Measurements from ENCODE around the gene TBL1X. TPM values are rescaled to one million over a fixed set of nuclear protein-coding genes. Genes with fewer than 3 reads are reported as not detected.

Gene TBL1X
- total RNA-seq, 2 experiments from 2014 or later, result 16.1 to 35.7 TPM

GRCh38 chrX:9515489-9515888 lies 50.6 kb downstream of the TBL1X start:
- Histone ChIP-seq H3K9me2 (ENCODE audit: insufficient read depth, low read length) (no peaks in the 10 kb centered on the region), H3K4me2 (ENCODE audit: low read length) (peak overlapping the region; percentile 19; the same call in 1 of the 2 replicates), H3K79me2 (ENCODE audit: insufficient read depth, low read depth, low read length) (no peaks in the 10 kb centered on the region), H3K9me3 (ENCODE audit: low read length) (no peaks in the 10 kb centered on the region), H3K36me3 (ENCODE audit: insufficient read depth, low read length) (no peaks in the 10 kb centered on the region), H2AFZ (ENCODE audit: low read length) (no peak overlapping the region), H4K20me1 (ENCODE audit: insufficient read depth, low read length) (no peaks in the 10 kb centered on the region), H3K4me3 (ENCODE audit: low read depth, low read length, poor library complexity, severe bottlenecking) (no peak overlapping the region), H3K4me1 (ENCODE audit: insufficient read depth, low read length, poor library complexity, severe bottlenecking) (peaks cover 11% of the 10 kb centered on the region), H3K27ac (ENCODE audit: low read depth, low read length, poor library complexity, severe bottlenecking) (no peak overlapping the region)
- DNase-seq (ENCODE audit: low spot score), result no peak
- intact Hi-C loops (cut with micrococcal nuclease; ENCODE audit: unreplicated experiment), result no loop called here
- ChIA-PET POLR2A (interaction anchor here (1.5 kb wide), 1 partner anchor 11 kb away, joined by 4 read pairs; no protein-coding TSS in a partner anchor), CTCF (ENCODE audit: unreplicated experiment) (no interaction called here)
- BruUV-seq (replicated peaks), result no TSS peak
- TF ChIP-seq CTCF (conservative IDR thresholded peaks at IDR 0.05; ENCODE audit: low read length), result no peak
- no peak for TF ChIP-seq EZH2phosphoT487 (IDR thresholded peaks at IDR 0.05; ENCODE audit: borderline replicate concordance, low read depth, low read length)

GRCh38 chrX:9515973-9516538 lies 51.2 kb downstream of the TBL1X start:
- no peak for DNase-seq (ENCODE audit: low spot score)
- intact Hi-C loops (cut with micrococcal nuclease; ENCODE audit: unreplicated experiment), result no loop called here
- ChIA-PET POLR2A (interaction anchor here (1.5 kb wide), 1 partner anchor 12 kb away, joined by 4 read pairs; no protein-coding TSS in a partner anchor), CTCF (ENCODE audit: unreplicated experiment) (no interaction called here)
- no peak overlapping the region for H3K4me3 ChIP-seq (ENCODE audit: low read depth, low read length, poor library complexity, severe bottlenecking)
- TF ChIP-seq EZH2phosphoT487 (IDR thresholded peaks at IDR 0.05; ENCODE audit: borderline replicate concordance, low read depth, low read length) (no peak), CTCF (conservative IDR thresholded peaks at IDR 0.05; ENCODE audit: low read length) (no peak)
- H3K9me3 ChIP-seq (ENCODE audit: low read length), result no peaks in the 10 kb centered on the region
- H3K27ac ChIP-seq (ENCODE audit: low read depth, low read length, poor library complexity, severe bottlenecking), result no peak overlapping the region
- BruUV-seq (replicated peaks), result no TSS peak
- no peaks in the 10 kb centered on the region for H3K79me2 ChIP-seq (ENCODE audit: insufficient read depth, low read depth, low read length)
- H3K4me1 ChIP-seq (ENCODE audit: insufficient read depth, low read length, poor library complexity, severe bottlenecking), result peaks cover 11% of the 10 kb centered on the region
- H4K20me1 ChIP-seq (ENCODE audit: insufficient read depth, low read length), result no peaks in the 10 kb centered on the region
- H3K4me2 ChIP-seq (ENCODE audit: low read length), result peak overlapping the region; percentile 19; the same call in 1 of the 2 replicates
- no peak overlapping the region for H2AFZ ChIP-seq (ENCODE audit: low read length)
- no peaks in the 10 kb centered on the region for H3K36me3 ChIP-seq (ENCODE audit: insufficient read depth, low read length)
- no peaks in the 10 kb centered on the region for H3K9me2 ChIP-seq (ENCODE audit: insufficient read depth, low read length)

- Histone ChIP-seq H3K4me1 (ENCODE audit: insufficient read depth, low read length, poor library complexity, severe bottlenecking) (peaks cover 11% of the 10 kb centered on the region), H2AFZ (ENCODE audit: low read length) (no peak overlapping the region), H3K9me3 (ENCODE audit: low read length) (no peaks in the 10 kb centered on the region), H3K9me2 (ENCODE audit: insufficient read depth, low read length) (no peaks in the 10 kb centered on the region), H3K36me3 (ENCODE audit: insufficient read depth, low read length) (no peaks in the 10 kb centered on the region), H3K79me2 (ENCODE audit: insufficient read depth, low read depth, low read length) (no peaks in the 10 kb centered on the region), H4K20me1 (ENCODE audit: insufficient read depth, low read length) (no peaks in the 10 kb centered on the region), H3K27ac (ENCODE audit: low read depth, low read length, poor library complexity, severe bottlenecking) (no peak overlapping the region), H3K4me2 (ENCODE audit: low read length) (no peak overlapping the region), H3K4me3 (ENCODE audit: low read depth, low read length, poor library complexity, severe bottlenecking) (no peak overlapping the region)
- POLR2A ChIA-PET, result interaction anchor here (1.5 kb wide), 1 partner anchor 12 kb away, joined by 4 read pairs; no protein-coding TSS in a partner anchor
- intact Hi-C loops (cut with micrococcal nuclease; ENCODE audit: unreplicated experiment), result no loop called here
- CTCF ChIA-PET (ENCODE audit: unreplicated experiment), result no interaction called here
- TF ChIP-seq CTCF (conservative IDR thresholded peaks at IDR 0.05; ENCODE audit: low read length) (no peak), EZH2phosphoT487 (IDR thresholded peaks at IDR 0.05; ENCODE audit: borderline replicate concordance, low read depth, low read length) (no peak)
- no TSS peak for BruUV-seq (replicated peaks)
- no peak for DNase-seq (ENCODE audit: low spot score)
Measured at GRCh38 chrX:9516635-9517034, 51.8 kb downstream of the TBL1X start.

All from OCI-LY7 (cell line).